UCSD-AML1 (cell line): ENCODE results near the gene UNC13D.
A peak's percentile ranks its signal among the peaks of the same experiment; 100 is the strongest.
"Not testable (repeated sequence)": the region's sequence is repeated elsewhere in the genome, so short reads cannot be mapped to it uniquely, and the experiment has no call there.

Experiments used
- DNase-seq: peaks from one replicate; lab custom pipeline; 2025; ENCODE audit not compliant: unreplicated experiment; lab: John Stamatoyannopoulos, UW

UNC13D gene

GRCh38 chr17:75807861-75808260, 36.3 kb downstream of the UNC13D start:
- no peak for DNase-seq

- no peak for DNase-seq
Observed at GRCh38 chr17:75806822-75807500, 37.2 kb downstream of the UNC13D start.

GRCh38 chr17:75803883-75804282, 40.3 kb downstream of the UNC13D start:
- DNase-seq: no peak

GRCh38 chr17:75799402-75799801, 44.8 kb downstream of the UNC13D start:
- DNase-seq: no peak

- no peak for DNase-seq
Observed at GRCh38 chr17:75795820-75796607, 48.2 kb downstream of the UNC13D start.

GRCh38 chr17:75793460-75793859, 50.7 kb downstream of the UNC13D start:
- DNase-seq: no peak

- no peak for DNase-seq
Observed at GRCh38 chr17:75791254-75791653, 53.0 kb downstream of the UNC13D start.

GRCh38 chr17:75785016-75785890, 59.0 kb downstream of the UNC13D start:
- peak; percentile 98 for DNase-seq

- DNase-seq: peak; percentile 98
Observed at GRCh38 chr17:75784473-75785015, 59.7 kb downstream of the UNC13D start, which contains the start of gene UNK. TSS of gene UNK (plus strand) at chr17:75784806. CDS start at chr17:75784881, 75 bp downstream.

- no peak for DNase-seq
Observed at GRCh38 chr17:75783803-75784472, 60.3 kb downstream of the UNC13D start.

GRCh38 chr17:75783069-75783783, 61.0 kb downstream of the UNC13D start:
- DNase-seq: no peak

- no peak for DNase-seq
Observed at GRCh38 chr17:75779987-75780889, 64.0 kb downstream of the UNC13D start.

- peak; percentile 96 for DNase-seq
Observed at GRCh38 chr17:75779250-75779986, 64.8 kb downstream of the UNC13D start.

GRCh38 chr17:75778861-75779249, 65.3 kb downstream of the UNC13D start:
- DNase-seq: peak; percentile 80

GRCh38 chr17:75778066-75778860, 65.9 kb downstream of the UNC13D start:
- DNase-seq: not testable (repeated sequence)

GRCh38 chr17:75777296-75777922, 66.8 kb downstream of the UNC13D start:
- no peak for DNase-seq
